K562 (cell line): ENCODE results near the gene ARL4D. TPM values are rescaled to one million over a fixed set of nuclear protein-coding genes. Genes with fewer than 3 reads are reported as not detected.

Experiments used
- ATAC-seq: fragments of 200-7000 bp; cut with Tn5 transposase; 3 replicates; pipeline ENCODE4 v1.9.1; 2020; ENCODE audit warnings: moderate library complexity
- BruUV-seq: library from RNA; stranded (reverse); fragments of 400-500 nt; replicated peaks from 2 replicates; lab custom pipeline; 2021; lab: Mats Ljungman, UMichigan
- CTCF ChIA-PET: fragments of 300-600 bp; formaldehyde crosslinking; extraction: SDS; loops from one replicate; lab custom pipeline; 2021; ENCODE audit warnings: low intra/inter-chr PET ratio; lab: Yijun Ruan, JAX
- POLR2A ChIA-PET: fragments of 300-600, 350-650 bp; sonication (Branson Sonifier 250); formaldehyde crosslinking; extraction: SDS; loops from one replicate; lab custom pipeline; 2021; ENCODE audit warnings: antibody characterized with exemption, inconsistent platforms; lab: Yijun Ruan, JAX
- DNase-seq, 4 experiments: peaks; one replicate each; pipeline versions ENCODE4 v3.0.0 to v3.0.0-alpha.2; 2011 to 2018; ENCODE audit warnings: low spot score in 3 of 4, mixed read lengths in 3 of 4; ENCODE audit errors: extremely low read depth in 1 of 4
- FAIRE-seq: peaks from 2 replicates; lab custom pipeline; 2011; peaks lifted over from hg19 to GRCh38; lab: Jason Lieb, UNC
- H2AFZ ChIP-seq: 2 replicates; pipeline ENCODE4 v1.6.0; 2011; ENCODE audit warnings: low read depth, low read length, control low read depth, inconsistent platforms
- H3K27ac ChIP-seq: fragments of 200-600 bp; 3 replicates; pipeline ENCODE4 v1.8.0; 2011; ENCODE audit warnings: low read depth, mild to moderate bottlenecking, control low read depth, inconsistent platforms, low read length, moderate library complexity, mixed read lengths; ENCODE audit errors: extremely low read depth
- H3K27me3 ChIP-seq, 2 experiments: fragments of 300-600 bp in 1 of 2; 2 replicates in 1 of 2; 3 replicates in 1 of 2; pipeline versions ENCODE4 v1.6.0 to v1.8.0; 2011; ENCODE audit warnings: inconsistent platforms in 2 of 2, low read length in 2 of 2, mild to moderate bottlenecking in 1 of 2, mixed read lengths in 1 of 2, moderate library complexity in 1 of 2; ENCODE audit not compliant: control insufficient read depth in 2 of 2, insufficient read depth in 2 of 2
- H3K36me3 ChIP-seq: fragments of 300-600 bp; 3 replicates; pipeline ENCODE4 v1.8.0; 2011; ENCODE audit warnings: mild to moderate bottlenecking, low read length, inconsistent platforms; ENCODE audit not compliant: control insufficient read depth, insufficient read depth
- H3K4me1 ChIP-seq, 2 experiments: fragments of 200-600 bp in 1 of 2; replicated peaks in 1 of 2; 2 replicates in 1 of 2; 3 replicates in 1 of 2; pipeline versions ENCODE4 v1.5.1 to v1.8.0; 2011; ENCODE audit warnings: inconsistent platforms in 2 of 2, low read length in 2 of 2, mild to moderate bottlenecking in 1 of 2, mixed read lengths in 1 of 2, moderate library complexity in 1 of 2; ENCODE audit not compliant: control insufficient read depth in 2 of 2, insufficient read depth in 2 of 2
- H3K4me2 ChIP-seq: 2 replicates; pipeline ENCODE4 v1.6.1; 2011; ENCODE audit warnings: low read length, control low read depth, inconsistent platforms, mixed read lengths; ENCODE audit not compliant: insufficient read depth
- H3K4me3 ChIP-seq: fragments of 200-600 bp; sonication (generic), shearing (Covaris generic); 2 replicates; pipeline ENCODE4 v1.5.1; 2016; ENCODE audit warnings: control low read depth, inconsistent platforms
- H3K79me2 ChIP-seq: fragments of 200-600 bp; 3 replicates; pipeline ENCODE4 v1.8.0; 2011; ENCODE audit warnings: low read length, inconsistent platforms; ENCODE audit not compliant: control insufficient read depth, insufficient read depth
- H3K9ac ChIP-seq, 2 experiments: 2 replicates each; pipeline versions ENCODE4 v1.6.0 to v1.6.1; 2011; ENCODE audit warnings: low read depth in 2 of 2, low read length in 2 of 2, control low read depth in 1 of 2, inconsistent platforms in 1 of 2, mild to moderate bottlenecking in 1 of 2, mixed read lengths in 1 of 2; ENCODE audit not compliant: insufficient read depth in 1 of 2
- H3K9me1 ChIP-seq: one replicate; pipeline ENCODE4 v1.6.0; 2011; ENCODE audit warnings: inconsistent platforms, mild to moderate bottlenecking, low read length, moderate library complexity; ENCODE audit not compliant: control insufficient read depth, insufficient read depth
- H3K9me3 ChIP-seq: replicated peaks from 2 replicates; pipeline ENCODE4 v1.5.1; 2011; ENCODE audit warnings: low read depth, low read length, inconsistent platforms; ENCODE audit not compliant: control insufficient read depth, insufficient read depth
- H4K20me1 ChIP-seq: replicated peaks from 2 replicates; pipeline ENCODE4 v1.6.1; 2011; ENCODE audit warnings: low read length, inconsistent platforms, mixed read lengths; ENCODE audit not compliant: control insufficient read depth, insufficient read depth
- ATF3 ChIP-seq, 2 experiments: fragments of 450-650 bp in 1 of 2; sonication (generic) in 1 of 2; formaldehyde crosslinking in 1 of 2; IDR thresholded peaks in 1 of 2; conservative IDR thresholded peaks in 1 of 2; 2 replicates each; pipeline versions ENCODE4 v1.6.1 to v1.8.1; 2016 to 2023; ENCODE audit warnings: mild to moderate bottlenecking in 2 of 2, moderate library complexity in 2 of 2, inconsistent platforms in 1 of 2, missing genetic modification reagents in 1 of 2
- CEBPG ChIP-seq, 3 experiments: fragments of 200-800 bp in 1 of 3; sonication (Bioruptor generic) in 1 of 3; sonication (generic) in 1 of 3; formaldehyde crosslinking in 1 of 3; IDR thresholded peaks in 2 of 3; conservative IDR thresholded peaks in 1 of 3; 2 replicates each; pipeline versions ENCODE4 v1.6.1 to v1.8.0; 2016 to 2022; ENCODE audit warnings: missing compliant biosample characterization in 2 of 3, missing genetic modification characterization in 2 of 3, mild to moderate bottlenecking in 1 of 3, missing genetic modification reagents in 1 of 3
- FOXA3 ChIP-seq, 2 experiments: fragments of 450-650 bp in 1 of 2; sonication (generic) in 1 of 2; formaldehyde crosslinking; IDR thresholded peaks in 1 of 2; conservative IDR thresholded peaks in 1 of 2; 2 replicates each; pipeline versions ENCODE4 v1.4.0 to v1.8.0; 2020 to 2022; ENCODE audit warnings: mild to moderate bottlenecking in 2 of 2, missing genetic modification reagents in 1 of 2
- RBM25 ChIP-seq: fragments of 200-400 bp; formaldehyde crosslinking; IDR thresholded peaks from 2 replicates; pipeline ENCODE4 v1.6.1; 2018; ENCODE audit warnings: low read length, low read depth, moderate library complexity; ENCODE audit not compliant: severe bottlenecking
- whole genome bisulfite sequencing: fragments of 100-300 bp; shearing (Covaris generic); methylation state at CpG from one replicate; pipeline ENCODE4 v1.1.6; 2016; ENCODE audit warnings: low coverage, mixed read lengths; ENCODE audit not compliant: insufficient coverage; ENCODE audit errors: missing lambda C conversion rate; 5-methylcytosine and 5-hydroxymethylcytosine counted together
- in situ Hi-C: fragments of 300-500 bp; cut with MboI; formaldehyde crosslinking; loops from 4 replicates; pipeline ENCODE4 v1.15.0; 2018; ENCODE audit warnings: inconsistent platforms, mixed read lengths
- intact Hi-C: fragments of 100-400 bp; cut with micrococcal nuclease; formaldehyde crosslinking; loops from 2 replicates; pipeline ENCODE4 v1.14.2; 2022
- polyA plus RNA-seq, 8 experiments: library from polyadenylated mRNA; depleted of rRNA in 4 of 8; stranded (reverse) in 5 of 8; unstranded in 3 of 8; fragments of >200 nt; fragmentation: Nextera tagmentation in 2 of 8; fragmentation: Illumina TruSeq in 1 of 8; extraction: Ambion mirVana in 2 of 8; extraction: Trizol in 1 of 8; gene quantifications; 2 replicates each; pipeline versions ENCODE4 v1.2.1 to v1.2.3, GENCODE V29; 2011 to 2014; ENCODE audit warnings: inconsistent platforms in 1 of 8, missing spikeins in 1 of 8
- total RNA-seq, 7 experiments: library from RNA; depleted of rRNA in 6 of 7; stranded (reverse); fragments of >200 nt in 6 of 7; fragmentation: Illumina TruSeq in 2 of 7; extraction: Trizol in 2 of 7; gene quantifications; 2 replicates each; pipeline versions ENCODE4 v1.2.1 to v1.2.3, GENCODE V29; 2011 to 2021; ENCODE audit warnings: low replicate concordance in 1 of 7

ARL4D gene
- total and polyA plus RNA-seq, 9 of the 15 experiments (the other 6 are each of a cell fraction or from before 2014, with no cell fraction given), result 0.07 to 0.53 (median 0.28) TPM; not detected in 1

- no peaks in the 10 kb centered on the region for H3K9me1 ChIP-seq
- DNase-seq (no peak), ATAC-seq (no peak), FAIRE-seq (no peak)
- no peaks in the 10 kb centered on the region for H4K20me1 ChIP-seq
- whole genome bisulfite sequencing, result 13% methylated on average over 12 of the region's 12 CpGs
- H3K79me2 ChIP-seq, result no peaks in the 10 kb centered on the region
- H3K9me3 ChIP-seq, result peaks cover 5% of the 10 kb centered on the region; the same call in 1 of the 2 replicates
- H3K36me3 ChIP-seq, result no peaks in the 10 kb centered on the region
- no peak overlapping the region for H3K9ac ChIP-seq
- no peak overlapping the region for H2AFZ ChIP-seq
- ChIA-PET POLR2A (interaction anchor here (1.4 to 4.5 kb wide), 2 partner anchors 10 to 11 kb away, joined by 6 to 35 read pairs; no protein-coding TSS in a partner anchor), CTCF (no interaction called here)
- no peak overlapping the region for H3K27ac ChIP-seq
- BruUV-seq, result no TSS peak
- H3K4me2 ChIP-seq, result no peak overlapping the region
- in situ Hi-C loops, result no loop called here
- H3K4me3 ChIP-seq, result no peak overlapping the region
- TF ChIP-seq CEBPG (CRISPR knock-in tag; IDR thresholded peaks at IDR 0.05), result no peak
- TF ChIP-seq CEBPG (tag; conservative IDR thresholded peaks at IDR 0.05 in 1 of 2, IDR thresholded peaks at IDR 0.05 in 1 of 2), result 0 out of 4 replicates have a peak, but pooled peaks of 1 of the 2 experiments have one; percentile 37
- peak; percentile 54; the same call in 1 of the 2 replicates for TF ChIP-seq ATF3 (IDR thresholded peaks at IDR 0.05)
- no peak for TF ChIP-seq ATF3 (CRISPR knock-in tag; conservative IDR thresholded peaks at IDR 0.05)
- TF ChIP-seq FOXA3 (CRISPR knock-in tag; conservative IDR thresholded peaks at IDR 0.05 in 1 of 2, IDR thresholded peaks at IDR 0.05 in 1 of 2), result no peak
- no peak for TF ChIP-seq RBM25
- peaks cover 5 to 6% of the 10 kb centered on the region in 2 experiments; a peak in 4 of 5 replicates for H3K4me1 ChIP-seq
- intact Hi-C loops, result no loop called here
- no peaks in the 10 kb centered on the region for H3K27me3 ChIP-seq
Observed at GRCh38 chr17:43377056-43377810, 21.6 kb upstream of the ARL4D start.
